Endothelial cell of umbilical vein (primary cell): ENCODE measurements around the gene KLF5. TPM values are rescaled to one million over a fixed set of nuclear protein-coding genes. Genes with fewer than 3 reads are reported as not detected.

Source experiments
- BruUV-seq: library from RNA; stranded (reverse); fragments of 400-500 nt; replicated peaks from 2 replicates; lab custom pipeline; 2021; lab: Mats Ljungman, UMichigan
- CTCF ChIA-PET: fragments of 300-600, 350-600 bp; sonication (Branson Sonifier 250); formaldehyde crosslinking; loops from one replicate; lab custom pipeline; 2021; ENCODE audit warnings: antibody characterized with exemption, inconsistent platforms; lab: Charles Lee
- POLR2A ChIA-PET: fragments of 300-600, 350-600 bp; sonication (Branson Sonifier 250); formaldehyde crosslinking; loops from one replicate; lab custom pipeline; 2021; ENCODE audit warnings: antibody characterized with exemption, inconsistent platforms; lab: Charles Lee
- DNase-seq: peaks from one replicate; pipeline ENCODE4 v3.0.0-alpha.2; 2011; ENCODE audit warnings: low read depth, low spot score
- FAIRE-seq: peaks from 2 replicates; lab custom pipeline; 2011; peaks lifted over from hg19 to GRCh38; lab: Jason Lieb, UNC
- H2AFZ ChIP-seq: 2 replicates; pipeline ENCODE4 v1.6.0; 2012; ENCODE audit warnings: low read depth, low read length, control low read depth, inconsistent platforms
- H3K27ac ChIP-seq: 2 replicates; pipeline ENCODE4 v1.5.1; 2011; ENCODE audit warnings: low read depth, mild to moderate bottlenecking, control low read depth, low read length, moderate library complexity; ENCODE audit not compliant: insufficient read depth
- H3K27me3 ChIP-seq, 2 experiments: 2 replicates each; pipeline versions ENCODE4 v1.6.0 to v1.6.1; 2011; ENCODE audit warnings: low read length in 2 of 2, mixed read lengths in 1 of 2; ENCODE audit not compliant: control insufficient read depth in 2 of 2, insufficient read depth in 2 of 2
- H3K36me3 ChIP-seq, 2 experiments: 2 replicates in 1 of 2; 3 replicates in 1 of 2; pipeline ENCODE4 v1.5.1; 2011; ENCODE audit warnings: low read length in 2 of 2, mild to moderate bottlenecking in 1 of 2, moderate library complexity in 1 of 2; ENCODE audit not compliant: control insufficient read depth in 2 of 2, insufficient read depth in 2 of 2; ENCODE audit errors: extremely low read depth in 1 of 2
- H3K4me1 ChIP-seq: 3 replicates; pipeline ENCODE4 v1.5.1; 2011; ENCODE audit warnings: mild to moderate bottlenecking, low read length; ENCODE audit not compliant: control insufficient read depth, insufficient read depth; ENCODE audit errors: extremely low read depth
- H3K4me2 ChIP-seq: 2 replicates; pipeline ENCODE4 v1.6.1; 2011; ENCODE audit warnings: low read length, control low read depth, mixed read lengths; ENCODE audit not compliant: insufficient read depth
- H3K4me3 ChIP-seq, 3 experiments: fragments of 200-600 bp in 1 of 3; sonication (generic), shearing (Covaris generic) in 1 of 3; replicated peaks in 1 of 3; 2 replicates each; pipeline ENCODE4 v1.5.1; 2011 to 2016; ENCODE audit warnings: control low read depth in 3 of 3, low read length in 3 of 3, mild to moderate bottlenecking in 2 of 3, inconsistent platforms in 1 of 3, low read depth in 1 of 3, moderate library complexity in 1 of 3; ENCODE audit not compliant: insufficient read depth in 1 of 3
- H3K79me2 ChIP-seq: 2 replicates; pipeline ENCODE4 v1.6.0; 2012; ENCODE audit warnings: low read length, inconsistent platforms; ENCODE audit not compliant: control insufficient read depth, insufficient read depth
- H3K9ac ChIP-seq: replicated peaks from 2 replicates; pipeline ENCODE3; 2011; ENCODE audit warnings: low read length, control low read depth; ENCODE audit not compliant: insufficient read depth; ENCODE audit errors: extremely low read depth
- H3K9me1 ChIP-seq: replicated peaks from 3 replicates; pipeline ENCODE4 v1.6.0; 2011; ENCODE audit warnings: mild to moderate bottlenecking, low read length; ENCODE audit not compliant: control insufficient read depth, insufficient read depth; ENCODE audit errors: extremely low read depth
- H3K9me3 ChIP-seq: replicated peaks from 2 replicates; pipeline ENCODE4 v1.5.1; 2012; ENCODE audit warnings: low read length, inconsistent platforms; ENCODE audit not compliant: control insufficient read depth, insufficient read depth
- H4K20me1 ChIP-seq: replicated peaks from 2 replicates; pipeline ENCODE3; 2011; ENCODE audit warnings: mild to moderate bottlenecking, low read length; ENCODE audit not compliant: control insufficient read depth, insufficient read depth; ENCODE audit errors: extremely low read depth
- EZH2 ChIP-seq: IDR thresholded peaks from 2 replicates; pipeline ENCODE4 v1.6.1; 2012; ENCODE audit warnings: borderline replicate concordance, low read depth, mild to moderate bottlenecking, moderate library complexity, low read length, inconsistent platforms; ENCODE audit not compliant: severe bottlenecking
- FOS ChIP-seq: IDR thresholded peaks from 2 replicates; pipeline ENCODE4 v1.6.1; 2011; ENCODE audit warnings: mild to moderate bottlenecking, low read length, moderate library complexity, borderline replicate concordance; ENCODE audit not compliant: insufficient read depth
- GATA2 ChIP-seq: IDR thresholded peaks from 2 replicates; pipeline ENCODE4 v1.7.0; 2011; ENCODE audit warnings: low read depth, mild to moderate bottlenecking, moderate library complexity, mixed read lengths, low read length; ENCODE audit not compliant: insufficient read length, insufficient read depth
- JUN ChIP-seq: IDR thresholded peaks from 2 replicates; pipeline ENCODE4 v1.6.1; 2011; ENCODE audit warnings: borderline replicate concordance, low read depth; ENCODE audit not compliant: insufficient read length, insufficient read depth
- MYC ChIP-seq: IDR thresholded peaks from one replicate; pipeline ENCODE4 v1.6.1; 2011; ENCODE audit warnings: mild to moderate bottlenecking, low read depth, low read length
- POLR2A ChIP-seq: IDR thresholded peaks from 2 replicates; pipeline ENCODE4 v1.6.1; 2012; ENCODE audit warnings: low read depth, mild to moderate bottlenecking, control low read depth, low read length
- POLR2AphosphoS5 ChIP-seq: IDR thresholded peaks from 2 replicates; pipeline ENCODE4 v1.6.1; 2012; ENCODE audit warnings: low read depth, mild to moderate bottlenecking, control low read depth, low read length, moderate library complexity; ENCODE audit not compliant: insufficient read depth
- dilution Hi-C: fragments of 300-500 bp; cut with MboI; formaldehyde crosslinking; loops from one replicate; pipeline ENCODE4 v1.15.0; 2019; ENCODE audit warnings: low sequenced_read_pairs; ENCODE audit not compliant: extremely low pct_ligation_motif_present
- intact Hi-C: fragments of 100-400 bp; cut with micrococcal nuclease; formaldehyde crosslinking; loops from one replicate; pipeline ENCODE4 v1.10.0; 2022
- polyA plus RNA-seq, 4 experiments: library from polyadenylated mRNA; depleted of rRNA in 3 of 4; stranded (reverse) in 3 of 4; unstranded in 1 of 4; fragments of >200 nt; gene quantifications; 2 replicates each; pipeline versions ENCODE4 v1.2.1 to v1.2.3, GENCODE V29; 2011 to 2012; ENCODE audit warnings: missing spikeins in 1 of 4
- total RNA-seq: library from RNA; stranded (reverse); gene quantifications from 2 replicates; pipeline ENCODE4 v1.2.3, GENCODE V29; 2021
- TF ChIP-seq, protein P1 (sequence below), 2 donors: IDR thresholded peaks; 1 replicate in 1 of 2; 2 replicates in 1 of 2; pipeline ENCODE4 v1.5.1; 2011; ENCODE audit warnings: low read length in 2 of 2, mild to moderate bottlenecking in 2 of 2, moderate library complexity in 2 of 2, control low read depth in 1 of 2, inconsistent platforms in 1 of 2, low read depth in 1 of 2; ENCODE audit not compliant: insufficient read depth in 1 of 2; ENCODE audit errors: extremely low read depth in 1 of 2
- TF ChIP-seq, protein P2 (sequence below): IDR thresholded peaks from 2 replicates; pipeline ENCODE4 v1.6.1; 2011; ENCODE audit not compliant: insufficient read depth, insufficient read length

Gene KLF5
- total and polyA plus RNA-seq, 2 donors (not counting 3 experiments of a cell fraction or from before 2014, with no cell fraction given) = 1.7 to 4.0 TPM

DNA sequence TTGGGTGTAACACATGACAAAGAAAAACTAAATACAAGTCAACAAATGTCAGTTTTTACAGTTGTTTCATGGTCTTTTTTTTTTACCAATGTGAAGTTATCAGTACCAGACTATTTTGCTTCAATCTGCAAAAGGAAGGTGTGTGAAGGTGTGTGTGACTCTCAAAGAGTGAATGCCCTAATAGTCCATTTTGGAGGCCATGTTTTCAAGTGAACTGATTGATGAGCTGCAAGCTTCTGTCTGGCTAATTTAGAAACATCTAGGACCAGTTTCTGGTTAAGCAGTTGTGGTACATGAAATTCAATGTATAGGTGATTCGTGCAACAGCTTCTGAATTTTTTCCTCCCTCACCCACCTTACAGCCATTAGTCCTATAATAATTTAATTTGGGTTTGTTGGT is 16.1 kb downstream of the KLF5 start:
- Histone ChIP-seq H3K9ac (no peak overlapping the region), H3K9me3 (no peaks in the 10 kb centered on the region), H3K27me3 (no peaks in the 10 kb centered on the region), H3K27ac (no peak overlapping the region), H2AFZ (no peak overlapping the region), H3K4me3 (no peak overlapping the region), H3K9me1 (no peaks in the 10 kb centered on the region), H3K36me3 (no peaks in the 10 kb centered on the region), H3K4me1 (peaks cover 2% of the 10 kb centered on the region), H3K79me2 (no peaks in the 10 kb centered on the region), H4K20me1 (no peaks in the 10 kb centered on the region), H3K4me2 (no peak overlapping the region)
- TF ChIP-seq MYC (no peak), JUN (no peak), EZH2 (no peak), GATA2 (no peak), POLR2A (no peak), POLR2AphosphoS5 (no peak), FOS (no peak)
- TF ChIP-seq, protein P1, sequence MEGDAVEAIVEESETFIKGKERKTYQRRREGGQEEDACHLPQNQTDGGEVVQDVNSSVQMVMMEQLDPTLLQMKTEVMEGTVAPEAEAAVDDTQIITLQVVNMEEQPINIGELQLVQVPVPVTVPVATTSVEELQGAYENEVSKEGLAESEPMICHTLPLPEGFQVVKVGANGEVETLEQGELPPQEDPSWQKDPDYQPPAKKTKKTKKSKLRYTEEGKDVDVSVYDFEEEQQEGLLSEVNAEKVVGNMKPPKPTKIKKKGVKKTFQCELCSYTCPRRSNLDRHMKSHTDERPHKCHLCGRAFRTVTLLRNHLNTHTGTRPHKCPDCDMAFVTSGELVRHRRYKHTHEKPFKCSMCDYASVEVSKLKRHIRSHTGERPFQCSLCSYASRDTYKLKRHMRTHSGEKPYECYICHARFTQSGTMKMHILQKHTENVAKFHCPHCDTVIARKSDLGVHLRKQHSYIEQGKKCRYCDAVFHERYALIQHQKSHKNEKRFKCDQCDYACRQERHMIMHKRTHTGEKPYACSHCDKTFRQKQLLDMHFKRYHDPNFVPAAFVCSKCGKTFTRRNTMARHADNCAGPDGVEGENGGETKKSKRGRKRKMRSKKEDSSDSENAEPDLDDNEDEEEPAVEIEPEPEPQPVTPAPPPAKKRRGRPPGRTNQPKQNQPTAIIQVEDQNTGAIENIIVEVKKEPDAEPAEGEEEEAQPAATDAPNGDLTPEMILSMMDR (IDR thresholded peaks at IDR 0.05; ENCODE audit: extremely low read depth in 1 of 2, insufficient read depth in 1 of 2, low read depth in 1 of 2, low read length in 2 of 2) = no peak
- TF ChIP-seq, protein P2, sequence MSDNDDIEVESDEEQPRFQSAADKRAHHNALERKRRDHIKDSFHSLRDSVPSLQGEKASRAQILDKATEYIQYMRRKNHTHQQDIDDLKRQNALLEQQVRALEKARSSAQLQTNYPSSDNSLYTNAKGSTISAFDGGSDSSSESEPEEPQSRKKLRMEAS = no peak
- CTCF ChIA-PET = interaction anchor here (1.1 kb wide), 1 partner anchor 14 kb away, joined by 4 read pairs; no protein-coding TSS in a partner anchor
- POLR2A ChIA-PET = interaction anchor here (0.6 kb wide), 2 partner anchors 11 to 91 kb away, joined by 3 to 5 read pairs; no protein-coding TSS in a partner anchor
- intact Hi-C loops = no loop called here
- DNase-seq (no peak), FAIRE-seq (no peak)
- dilution Hi-C loops = no loop called here
- BruUV-seq = no TSS peak
